Muscle layer of duodenum (tissue), 2 donors: ENCODE measurements around the gene TAC1.
"Not testable (repeated sequence)": the region's sequence is repeated elsewhere in the genome, so short reads cannot be mapped to it uniquely, and the experiment has no call there.

Source experiments
- H3K27ac ChIP-seq: one replicate; pipeline ENCODE4 v1.7.0; 2013; ENCODE audit warnings: mild to moderate bottlenecking, low read length
- H3K27me3 ChIP-seq: one replicate; pipeline ENCODE4 v1.7.0; 2013; ENCODE audit warnings: low read depth, mild to moderate bottlenecking, control low read depth, low read length
- H3K36me3 ChIP-seq, 2 donors: one replicate each; pipeline ENCODE4 v1.7.0; 2013; ENCODE audit warnings: low read length in 2 of 2, control low read depth in 1 of 2, mild to moderate bottlenecking in 1 of 2; ENCODE audit not compliant: insufficient read depth in 2 of 2, control insufficient read depth in 1 of 2
- H3K4me1 ChIP-seq, 2 donors: one replicate each; pipeline ENCODE4 v1.7.0; 2013; ENCODE audit warnings: low read length in 2 of 2, mild to moderate bottlenecking in 2 of 2, control low read depth in 1 of 2, moderate library complexity in 1 of 2; ENCODE audit not compliant: insufficient read depth in 2 of 2, control insufficient read depth in 1 of 2
- H3K4me3 ChIP-seq, 2 donors: one replicate each; pipeline ENCODE4 v1.7.0; 2013; ENCODE audit warnings: low read length in 2 of 2, low read depth in 1 of 2, mild to moderate bottlenecking in 1 of 2
- H3K9me3 ChIP-seq, 2 donors: one replicate each; pipeline ENCODE4 v1.7.0; 2013; ENCODE audit warnings: low read length in 2 of 2, control low read depth in 1 of 2, mild to moderate bottlenecking in 1 of 2; ENCODE audit not compliant: control insufficient read depth in 1 of 2
- donor health status: healthy.

TAC1 gene

GRCh38 chr7:97751566-97751965, 19.7 kb downstream of the TAC1 start:
- Histone ChIP-seq H3K27me3 (no peaks in the 10 kb centered on the region), H3K4me3 (no peak overlapping the region), H3K9me3 (no peaks in the 10 kb centered on the region), H3K36me3 (no peaks in the 10 kb centered on the region), H3K4me1 (no peaks in the 10 kb centered on the region), H3K27ac (no peak overlapping the region)

- Histone ChIP-seq H3K36me3 (no peaks in the 10 kb centered on the region), H3K27ac (no peak overlapping the region), H3K4me3 (no peak overlapping the region), H3K4me1 (no peaks in the 10 kb centered on the region), H3K9me3 (no peaks in the 10 kb centered on the region), H3K27me3 (no peaks in the 10 kb centered on the region)
Observed at GRCh38 chr7:97752215-97752614, 20.3 kb downstream of the TAC1 start.

GRCh38 chr7:97757824-97758223, 25.9 kb downstream of the TAC1 start:
- no peak overlapping the region for H3K4me3 ChIP-seq
- H3K9me3 ChIP-seq = no peaks in the 10 kb centered on the region
- H3K27me3 ChIP-seq = no peaks in the 10 kb centered on the region
- no peak overlapping the region for H3K27ac ChIP-seq
- no peaks in the 10 kb centered on the region for H3K36me3 ChIP-seq
- H3K4me1 ChIP-seq = no peaks in the 10 kb centered on the region

- H3K4me1 ChIP-seq = no peaks in the 10 kb centered on the region
- no peak overlapping the region for H3K27ac ChIP-seq
- H3K27me3 ChIP-seq = no peaks in the 10 kb centered on the region
- H3K36me3 ChIP-seq = no peaks in the 10 kb centered on the region
- no peak overlapping the region for H3K4me3 ChIP-seq
- no peaks in the 10 kb centered on the region for H3K9me3 ChIP-seq
Observed at GRCh38 chr7:97770850-97771249, 39.0 kb downstream of the TAC1 start.

- Histone ChIP-seq H3K4me1 (no peaks in the 10 kb centered on the region), H3K9me3 (no peaks in the 10 kb centered on the region), H3K27me3 (no peaks in the 10 kb centered on the region), H3K4me3 (no peak overlapping the region), H3K36me3 (no peaks in the 10 kb centered on the region), H3K27ac (peak overlapping the region; percentile 19)
Observed at GRCh38 chr7:97771576-97771975, 39.7 kb downstream of the TAC1 start.

GRCh38 chr7:97772045-97772901, 40.4 kb downstream of the TAC1 start:
- H3K27me3 ChIP-seq = no peaks in the 10 kb centered on the region
- H3K27ac ChIP-seq = peak overlapping the region; percentile 72
- H3K9me3 ChIP-seq = no peaks in the 10 kb centered on the region
- no peaks in the 10 kb centered on the region for H3K36me3 ChIP-seq
- peaks cover 0 to 2% of the 10 kb centered on the region in 2 donors for H3K4me1 ChIP-seq
- H3K4me3 ChIP-seq = no peak overlapping the region

- not testable (repeated sequence) for H3K4me1 ChIP-seq, H3K27ac ChIP-seq, H3K4me3 ChIP-seq, H3K36me3 ChIP-seq, H3K27me3 ChIP-seq, H3K9me3 ChIP-seq
Observed at GRCh38 chr7:97786398-97786797, 54.5 kb downstream of the TAC1 start.
